ENCODE measurements around the gene COX10. TPM values are rescaled to one million over a fixed set of nuclear protein-coding genes. Genes with fewer than 3 reads are reported as not detected.

Gene COX10
- total RNA-seq, 1 donor from 2014 or later: 18.4 TPM

GRCh38 chr17:14038206-14038605 lies 31.1 kb upstream of the COX10 start:
- Mint-ChIP-seq H3K9me3 (peaks cover 10% of the 10 kb centered on the region), H3K27me3 (ENCODE audit: low read depth) (no peaks in the 10 kb centered on the region), H3K4me3 (no peak overlapping the region), H3K4me1 (no peaks in the 10 kb centered on the region), H3K27ac (no peak overlapping the region), H3K36me3 (peaks cover 28% of the 10 kb centered on the region)
- no peak for TF ChIP-seq CTCF (IDR thresholded peaks at IDR 0.05; ENCODE audit: unreplicated experiment)
- DNase-seq (ENCODE audit: low spot score in 2 of 2, unreplicated experiment in 2 of 2): no peak

- no peak for DNase-seq (ENCODE audit: low spot score in 2 of 2, unreplicated experiment in 2 of 2)
- peaks cover 6% of the 10 kb centered on the region for H3K36me3 Mint-ChIP-seq
Measured at GRCh38 chr17:14042411-14042810, 26.9 kb upstream of the COX10 start.

GRCh38 chr17:14044702-14045101 lies 24.6 kb upstream of the COX10 start:
- H3K4me1 Mint-ChIP-seq: no peaks in the 10 kb centered on the region
- TF ChIP-seq CTCF (IDR thresholded peaks at IDR 0.05; ENCODE audit: unreplicated experiment): no peak

More at GRCh38 chr17:14042411-14042810, 26.9 kb upstream of the COX10 start:
- Mint-ChIP-seq H3K4me3 (no peak overlapping the region), H3K4me1 (no peaks in the 10 kb centered on the region), H3K27ac (no peak overlapping the region), H3K9me3 (no peaks in the 10 kb centered on the region), H3K27me3 (ENCODE audit: low read depth) (no peaks in the 10 kb centered on the region)
- TF ChIP-seq CTCF (IDR thresholded peaks at IDR 0.05; ENCODE audit: unreplicated experiment): no peak

GRCh38 chr17:14046978-14047377 lies 22.3 kb upstream of the COX10 start:
- Mint-ChIP-seq H3K27me3 (ENCODE audit: low read depth) (no peaks in the 10 kb centered on the region), H3K9me3 (no peaks in the 10 kb centered on the region), H3K27ac (no peak overlapping the region), H3K4me3 (no peak overlapping the region), H3K4me1 (peaks cover 6% of the 10 kb centered on the region), H3K36me3 (peaks cover 6% of the 10 kb centered on the region)
- DNase-seq (ENCODE audit: low spot score in 2 of 2, unreplicated experiment in 2 of 2): no peak
- TF ChIP-seq CTCF (IDR thresholded peaks at IDR 0.05; ENCODE audit: unreplicated experiment): no peak

More at GRCh38 chr17:14044702-14045101, 24.6 kb upstream of the COX10 start:
- H3K27ac Mint-ChIP-seq: peak overlapping the region; percentile 14
- DNase-seq (ENCODE audit: low spot score in 2 of 2, unreplicated experiment in 2 of 2): no peak
- peaks cover 6% of the 10 kb centered on the region for H3K36me3 Mint-ChIP-seq
- H3K4me3 Mint-ChIP-seq: no peak overlapping the region
- no peaks in the 10 kb centered on the region for H3K9me3 Mint-ChIP-seq
- H3K27me3 Mint-ChIP-seq (ENCODE audit: low read depth): no peaks in the 10 kb centered on the region

GRCh38 chr17:14047591-14047990 lies 21.7 kb upstream of the COX10 start:
- H3K27me3 Mint-ChIP-seq (ENCODE audit: low read depth): no peaks in the 10 kb centered on the region
- H3K27ac Mint-ChIP-seq: no peak overlapping the region
- H3K4me3 Mint-ChIP-seq: no peak overlapping the region
- H3K36me3 Mint-ChIP-seq: peaks cover 2% of the 10 kb centered on the region
- TF ChIP-seq CTCF (IDR thresholded peaks at IDR 0.05; ENCODE audit: unreplicated experiment): no peak
- H3K9me3 Mint-ChIP-seq: no peaks in the 10 kb centered on the region
- no peak for DNase-seq (ENCODE audit: low spot score in 2 of 2, unreplicated experiment in 2 of 2)
- peaks cover 8% of the 10 kb centered on the region for H3K4me1 Mint-ChIP-seq

- no peak overlapping the region for H3K4me3 Mint-ChIP-seq
- no peaks in the 10 kb centered on the region for H3K27me3 Mint-ChIP-seq (ENCODE audit: low read depth)
- H3K4me1 Mint-ChIP-seq: peaks cover 14% of the 10 kb centered on the region
- H3K36me3 Mint-ChIP-seq: peaks cover 2% of the 10 kb centered on the region
- H3K27ac Mint-ChIP-seq: no peak overlapping the region
- TF ChIP-seq CTCF (IDR thresholded peaks at IDR 0.05; ENCODE audit: unreplicated experiment): no peak
- no peaks in the 10 kb centered on the region for H3K9me3 Mint-ChIP-seq
- DNase-seq (ENCODE audit: low spot score in 2 of 2, unreplicated experiment in 2 of 2): no peak
Measured at GRCh38 chr17:14048169-14048568, 21.1 kb upstream of the COX10 start.

All from mesothelial cell of epicardium (in vitro differentiated cells).